Fibroblast of mammary gland (primary cell): ENCODE data around the gene LUZP2.

ENCODE experiments used
- DNase-seq: peaks from one replicate; pipeline ENCODE4 v3.0.0-alpha.2; 2010; ENCODE audit warnings: low read depth
- H3K4me3 ChIP-seq: 2 replicates; pipeline ENCODE4 v1.5.1; 2011; ENCODE audit warnings: low read depth, mild to moderate bottlenecking, low read length, moderate library complexity; ENCODE audit not compliant: control insufficient read depth
- CTCF ChIP-seq: conservative IDR thresholded peaks from 2 replicates; pipeline ENCODE4 v1.5.1; 2011; ENCODE audit warnings: low read depth, low read length, inconsistent platforms; ENCODE audit not compliant: control insufficient read depth, insufficient read depth

LUZP2 gene

GRCh38 chr11:24828938-24829605 lies 332.2 kb downstream of the LUZP2 start:
- no peak for TF ChIP-seq CTCF
- no peak for DNase-seq
- H3K4me3 ChIP-seq: no peak overlapping the region

- H3K4me3 ChIP-seq: no peak overlapping the region
- TF ChIP-seq CTCF: no peak
- no peak for DNase-seq
Measured at GRCh38 chr11:24833573-24833972, 336.7 kb downstream of the LUZP2 start.

GRCh38 chr11:24837112-24837511 lies 340.3 kb downstream of the LUZP2 start:
- no peak for TF ChIP-seq CTCF
- no peak for DNase-seq

GRCh38 chr11:24842308-24842707 lies 345.5 kb downstream of the LUZP2 start:
- DNase-seq: no peak
- TF ChIP-seq CTCF: no peak
- H3K4me3 ChIP-seq: no peak overlapping the region

More at GRCh38 chr11:24837112-24837511, 340.3 kb downstream of the LUZP2 start:
- no peak overlapping the region for H3K4me3 ChIP-seq

- no peak for TF ChIP-seq CTCF
- H3K4me3 ChIP-seq: no peak overlapping the region
- DNase-seq: no peak
Measured at GRCh38 chr11:24844406-24844805, 347.6 kb downstream of the LUZP2 start.

GRCh38 chr11:24848857-24849256 lies 352.0 kb downstream of the LUZP2 start:
- DNase-seq: no peak
- H3K4me3 ChIP-seq: no peak overlapping the region
- TF ChIP-seq CTCF: no peak

- no peak for DNase-seq
- no peak overlapping the region for H3K4me3 ChIP-seq
- TF ChIP-seq CTCF: no peak
Measured at GRCh38 chr11:24855951-24856350, 359.1 kb downstream of the LUZP2 start.
